ENCODE measurements around the gene CDC42BPA. TPM values are rescaled to one million over a fixed set of nuclear protein-coding genes. Genes with fewer than 3 reads are reported as not detected.

The CDC42BPA gene
- total and polyA plus RNA-seq, 2 of the 8 experiments (the other 6 are each of a cell fraction or from before 2014, with no cell fraction given) = 7.1 to 28.5 TPM

GRCh38 chr1:227043755-227044154 lies 274.5 kb downstream of the CDC42BPA start:
- no peaks in the 10 kb centered on the region for H3K9me3 ChIP-seq (ENCODE audit: insufficient read depth in 2 of 2, low read depth in 1 of 2, low read length in 1 of 2)
- ChIA-PET POLR2A (ENCODE audit: partially characterized antibody) (no interaction called here), CTCF (ENCODE audit: partially characterized antibody) (no interaction called here)
- FAIRE-seq = no peak
- DNase-seq (ENCODE audit: low read depth in 1 of 2, low spot score in 2 of 2) = no peak
- H4K8ac ChIP-seq (ENCODE audit: extremely low read depth, insufficient read depth, low read length) = no peak overlapping the region
- no peak for TF ChIP-seq TCF12 (IDR thresholded peaks at IDR 0.05; ENCODE audit: low read depth, low read length)
- TF ChIP-seq FOSL1 (IDR thresholded peaks at IDR 0.05; ENCODE audit: insufficient read depth, low read depth, low read length) = no peak
- no peak for TF ChIP-seq TBP (IDR thresholded peaks at IDR 0.05; ENCODE audit: low read depth, low read length)
- TF ChIP-seq MAFK (IDR thresholded peaks at IDR 0.05; ENCODE audit: low read depth, low read length) = no peak
- TF ChIP-seq RXRA (IDR thresholded peaks at IDR 0.05; ENCODE audit: insufficient read depth, low read depth, low read length) = no peak
- TF ChIP-seq JUN (IDR thresholded peaks at IDR 0.05; ENCODE audit: low read depth, low read length) = no peak
- TF ChIP-seq BACH1 (IDR thresholded peaks at IDR 0.05; ENCODE audit: low read length) = no peak
- TF ChIP-seq CBX5 (IDR thresholded peaks at IDR 0.05; ENCODE audit: low read depth, low read length) = no peak
- TF ChIP-seq GTF2F1 (IDR thresholded peaks at IDR 0.05; ENCODE audit: borderline replicate concordance, low read depth, low read length) = no peak
- TF ChIP-seq SIN3A (conservative IDR thresholded peaks at IDR 0.05 in 1 of 2, IDR thresholded peaks at IDR 0.05 in 1 of 2; ENCODE audit: low read depth in 1 of 2, low read length in 2 of 2) = no peak
- TF ChIP-seq EZH2 (IDR thresholded peaks at IDR 0.05; ENCODE audit: low read depth, low read length, severe bottlenecking) = no peak
- TF ChIP-seq SP4 (IDR thresholded peaks at IDR 0.05; ENCODE audit: low read length) = no peak
- TF ChIP-seq POLR2AphosphoS5 (IDR thresholded peaks at IDR 0.05; ENCODE audit: low read depth, low read length) = no peak
- TF ChIP-seq USF2 (IDR thresholded peaks at IDR 0.05; ENCODE audit: low read length) = no peak
- no peak overlapping the region for H4K5ac ChIP-seq (ENCODE audit: insufficient read length, low read depth, low read length)
- H3K18ac ChIP-seq (ENCODE audit: extremely low read depth, low read length) = no peak overlapping the region
- H3K9ac ChIP-seq (replicated peaks in 1 of 4; ENCODE audit: extremely low read depth in 1 of 4, low read depth in 3 of 4, low read length in 3 of 4) = no peak overlapping the region
- no peak overlapping the region for H3K4me3 ChIP-seq (ENCODE audit: extremely low read depth in 1 of 4, insufficient read depth in 2 of 4, low read depth in 3 of 4, low read length in 4 of 4)
- no peak overlapping the region for H2BK20ac ChIP-seq (ENCODE audit: low read length)
- H2BK5ac ChIP-seq (ENCODE audit: low read depth, low read length) = no peak overlapping the region
- H3K79me2 ChIP-seq (ENCODE audit: control insufficient read depth in 1 of 2, insufficient read depth in 2 of 2, low read length in 2 of 2) = no peaks in the 10 kb centered on the region
- H3K56ac ChIP-seq (replicated peaks; ENCODE audit: insufficient read length, low read depth, low read length) = no peak overlapping the region
- H2AFZ ChIP-seq (ENCODE audit: low read length) = no peak overlapping the region
- H3K23ac ChIP-seq (ENCODE audit: insufficient read length) = no peak overlapping the region
- H2BK12ac ChIP-seq (ENCODE audit: low read depth, low read length) = no peak overlapping the region
- no peak overlapping the region for H3K4me2 ChIP-seq (ENCODE audit: insufficient read depth in 1 of 2, low read depth in 2 of 2, low read length in 2 of 2)
- H2BK120ac ChIP-seq (replicated peaks; ENCODE audit: low read depth, low read length) = no peak overlapping the region
- WGBS, 2 experiments (ENCODE audit: extremely low coverage in 1 of 2, insufficient coverage in 1 of 2, insufficient read length in 1 of 2, insufficient replicate concordance in 2 of 2, low coverage in 1 of 2, low lambda C conversion rate in 2 of 2, missing lambda C conversion rate in 1 of 2) = 93% methylated on average over 5 of the region's 5 CpGs; no CpG with 5 or more reads in 1 of the 2 experiments
- H4K91ac ChIP-seq (replicated peaks; ENCODE audit: insufficient read length, low read length) = no peak overlapping the region
- peaks cover 0 to 3% (median 0%) of the 10 kb centered on the region in 4 experiments; a peak in 2 of 8 replicates for H3K36me3 ChIP-seq (ENCODE audit: control insufficient read depth in 2 of 4, insufficient read depth in 4 of 4, low read length in 3 of 4)
- no peaks in the 10 kb centered on the region for H3K79me1 ChIP-seq (ENCODE audit: low read depth, low read length)
- H2AK5ac ChIP-seq (ENCODE audit: low read depth, low read length) = no peak overlapping the region
- H3K4ac ChIP-seq (replicated peaks; ENCODE audit: insufficient read length, low read depth, low read length) = no peak overlapping the region
- no peaks in the 10 kb centered on the region for H3K23me2 ChIP-seq (ENCODE audit: low read depth, low read length)
- no peak overlapping the region for H3K27ac ChIP-seq (ENCODE audit: low read depth, low read length)
- no peak overlapping the region for H2BK15ac ChIP-seq (ENCODE audit: low read length)
- H3K4me1 ChIP-seq (replicated peaks in 1 of 4; ENCODE audit: control insufficient read depth in 3 of 4, insufficient read depth in 4 of 4, low read length in 3 of 4) = no peaks in the 10 kb centered on the region
- H3K27me3 ChIP-seq (replicated peaks in 1 of 4; ENCODE audit: control insufficient read depth in 3 of 4, extremely low read depth in 1 of 4, insufficient read depth in 3 of 4, low read length in 3 of 4) = no peaks in the 10 kb centered on the region
- no peaks in the 10 kb centered on the region for H4K20me1 ChIP-seq (replicated peaks in 1 of 2; ENCODE audit: control insufficient read depth in 1 of 2, insufficient read depth in 2 of 2, low read length in 2 of 2)
- no peak overlapping the region for H3K14ac ChIP-seq (ENCODE audit: insufficient read length)

Measured in H1 (cell line).